Activated CD4-positive, alpha-beta memory T cell treated with anti-CD3 and anti-CD28 coated beads for 36 hours (primary cell): ENCODE results near the gene MUSK. TPM values are rescaled to one million over a fixed set of nuclear protein-coding genes. Genes with fewer than 3 reads are reported as not detected.

Source experiments
- total RNA-seq, 2 experiments: library from RNA; stranded (reverse); gene quantifications; one replicate each; pipeline ENCODE4 v1.2.3, GENCODE V29; 2021

The MUSK gene
- total RNA-seq, 2 experiments from 2014 or later: not detected

Other genes starting within 250 kb of the MUSK start
- gene SVEP1, start 89.0 kb upstream of the MUSK start, total RNA-seq: not detected